Measurements from ENCODE around the gene FBLIM1. TPM values are rescaled to one million over a fixed set of nuclear protein-coding genes. Genes with fewer than 3 reads are reported as not detected.
A peak's percentile ranks its signal among the peaks of the same experiment; 100 is the strongest.
"Not testable (repeated sequence)": the region's sequence is repeated elsewhere in the genome, so short reads cannot be mapped to it uniquely, and the experiment has no call there.

FBLIM1 gene
- total RNA-seq, 2 donors from 2014 or later, result not detected

DNA sequence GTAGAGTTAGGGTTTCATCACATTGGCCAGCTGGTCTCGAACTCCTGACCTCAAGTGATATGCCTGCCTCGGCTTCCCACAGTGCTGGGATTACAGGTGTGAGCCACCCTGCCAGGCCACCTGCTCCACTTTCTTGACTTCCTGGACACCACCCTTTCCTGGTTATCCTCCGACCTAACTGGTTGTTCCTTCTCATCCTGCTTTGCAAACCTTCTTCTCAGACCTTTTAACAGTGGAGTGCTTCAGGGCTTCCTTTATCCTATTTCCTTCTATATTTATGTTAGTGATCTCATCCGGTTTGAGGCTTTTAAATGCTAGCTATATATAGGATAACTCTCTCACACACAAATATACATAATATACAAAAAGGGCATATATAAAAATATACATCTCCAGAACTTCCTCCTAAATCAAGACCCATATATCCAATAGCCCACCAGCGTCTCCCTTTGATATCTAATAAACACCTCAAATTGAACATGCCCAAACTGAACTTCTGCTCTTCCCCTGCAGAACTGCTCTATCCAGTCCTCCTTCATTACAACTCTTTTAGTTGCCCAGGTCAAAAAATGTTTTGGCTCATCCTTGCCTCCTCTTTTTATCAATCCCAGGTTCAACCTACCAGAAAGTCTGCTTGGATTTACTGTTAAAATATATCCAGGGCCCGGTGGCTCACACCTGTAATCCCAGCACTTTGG lies 68.4 kb downstream of the FBLIM1 start:
- ATAC-seq (replicated peaks), result no peak
- Mint-ChIP-seq H3K4me1 (peaks cover 11% of the 10 kb centered on the region), H3K9me3 (no peaks in the 10 kb centered on the region), H3K27ac (no peak overlapping the region), H3K36me3 (ENCODE audit: low read depth) (no peaks in the 10 kb centered on the region), H3K4me3 (no peak overlapping the region), H3K27me3 (no peaks in the 10 kb centered on the region)

DNA sequence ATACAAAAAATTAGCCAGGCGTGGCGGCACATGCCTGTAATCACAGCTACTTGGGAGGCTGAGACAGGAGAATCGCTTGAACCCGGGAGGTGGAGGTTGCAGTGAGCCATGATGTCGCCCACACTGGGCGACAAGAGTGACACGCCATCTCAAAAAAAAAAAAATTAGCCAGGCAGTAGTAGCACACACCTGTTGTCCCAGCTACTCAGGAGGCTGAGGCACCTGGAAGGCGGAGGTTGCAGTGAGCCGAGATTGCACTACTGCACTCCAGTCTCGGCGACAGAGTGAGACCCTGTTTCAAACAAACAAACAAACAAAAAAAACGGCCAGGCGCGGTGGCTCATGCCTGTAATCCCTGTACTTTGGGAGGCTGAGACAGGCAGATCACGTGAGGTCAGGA lies 69.0 kb downstream of the FBLIM1 start:
- H3K36me3 Mint-ChIP-seq (ENCODE audit: low read depth); H3K27me3 Mint-ChIP-seq; H3K4me3 Mint-ChIP-seq; H3K9me3 Mint-ChIP-seq; H3K27ac Mint-ChIP-seq; ATAC-seq (replicated peaks): not testable (repeated sequence)
- H3K4me1 Mint-ChIP-seq, result peaks cover 11% of the 10 kb centered on the region

GRCh38 chr1:15828931-15829330 lies 70.3 kb downstream of the FBLIM1 start:
- H3K4me3 Mint-ChIP-seq; H3K27me3 Mint-ChIP-seq; H3K27ac Mint-ChIP-seq; H3K36me3 Mint-ChIP-seq (ENCODE audit: low read depth); ATAC-seq (replicated peaks); H3K9me3 Mint-ChIP-seq: not testable (repeated sequence)
- peaks cover 11% of the 10 kb centered on the region for H3K4me1 Mint-ChIP-seq

GRCh38 chr1:15830258-15830657 lies 71.7 kb downstream of the FBLIM1 start:
- Mint-ChIP-seq H3K4me1 (peaks cover 11% of the 10 kb centered on the region), H3K36me3 (ENCODE audit: low read depth) (peaks cover 10% of the 10 kb centered on the region), H3K27me3 (no peaks in the 10 kb centered on the region), H3K4me3 (no peak overlapping the region), H3K9me3 (no peaks in the 10 kb centered on the region), H3K27ac (no peak overlapping the region)
- ATAC-seq (replicated peaks), result no peak

GRCh38 chr1:15833069-15833679 lies 74.6 kb downstream of the FBLIM1 start:
- peak; percentile 18 for ATAC-seq (replicated peaks)
- Mint-ChIP-seq H3K9me3 (no peaks in the 10 kb centered on the region), H3K36me3 (ENCODE audit: low read depth) (peaks cover 18% of the 10 kb centered on the region), H3K4me1 (peaks cover 6% of the 10 kb centered on the region), H3K4me3 (peak overlapping the region; percentile 96), H3K27ac (peak overlapping the region; percentile 97), H3K27me3 (no peaks in the 10 kb centered on the region)

DNA sequence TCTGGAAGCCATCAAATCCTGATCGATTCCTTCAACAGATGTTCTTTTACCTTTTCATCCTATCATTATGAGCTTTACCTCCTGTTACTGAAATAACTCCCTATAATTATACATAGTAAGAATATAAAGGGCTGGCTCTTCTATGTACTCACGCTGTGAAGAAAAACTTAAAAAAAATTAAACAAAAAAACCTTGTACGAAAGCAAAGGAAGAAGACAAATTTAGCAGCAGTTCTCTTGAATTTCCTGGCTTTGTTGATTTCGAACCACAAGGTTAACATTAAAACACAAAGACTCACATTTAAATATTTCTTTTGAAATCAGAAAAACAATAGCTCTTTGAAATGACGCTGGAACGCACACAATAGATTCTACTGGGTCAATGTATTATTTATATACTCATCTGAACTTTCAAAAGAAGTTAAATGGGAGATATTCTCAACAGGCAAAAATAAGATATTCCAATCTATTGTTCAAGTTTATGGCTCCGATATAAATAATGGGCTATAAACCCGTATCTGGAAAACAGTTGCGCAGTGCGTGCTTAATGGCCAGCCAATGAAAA lies 75.3 kb downstream of the FBLIM1 start:
- Mint-ChIP-seq H3K27me3 (no peaks in the 10 kb centered on the region), H3K4me1 (peaks cover 6% of the 10 kb centered on the region), H3K36me3 (ENCODE audit: low read depth) (peaks cover 18% of the 10 kb centered on the region), H3K27ac (peak overlapping the region; percentile 97), H3K4me3 (peak overlapping the region; percentile 96), H3K9me3 (no peaks in the 10 kb centered on the region)
- ATAC-seq (replicated peaks), result no peak

GRCh38 chr1:15834406-15835204 lies 76.0 kb downstream of the FBLIM1 start:
- H3K36me3 Mint-ChIP-seq (ENCODE audit: low read depth), result peaks cover 18% of the 10 kb centered on the region
- H3K4me3 Mint-ChIP-seq, result peak overlapping the region; percentile 96
- H3K9me3 Mint-ChIP-seq, result no peaks in the 10 kb centered on the region
- ATAC-seq (replicated peaks), result peak; percentile 65
- peak overlapping the region; percentile 97 for H3K27ac Mint-ChIP-seq
- H3K4me1 Mint-ChIP-seq, result peaks cover 6% of the 10 kb centered on the region
- H3K27me3 Mint-ChIP-seq, result no peaks in the 10 kb centered on the region

DNA sequence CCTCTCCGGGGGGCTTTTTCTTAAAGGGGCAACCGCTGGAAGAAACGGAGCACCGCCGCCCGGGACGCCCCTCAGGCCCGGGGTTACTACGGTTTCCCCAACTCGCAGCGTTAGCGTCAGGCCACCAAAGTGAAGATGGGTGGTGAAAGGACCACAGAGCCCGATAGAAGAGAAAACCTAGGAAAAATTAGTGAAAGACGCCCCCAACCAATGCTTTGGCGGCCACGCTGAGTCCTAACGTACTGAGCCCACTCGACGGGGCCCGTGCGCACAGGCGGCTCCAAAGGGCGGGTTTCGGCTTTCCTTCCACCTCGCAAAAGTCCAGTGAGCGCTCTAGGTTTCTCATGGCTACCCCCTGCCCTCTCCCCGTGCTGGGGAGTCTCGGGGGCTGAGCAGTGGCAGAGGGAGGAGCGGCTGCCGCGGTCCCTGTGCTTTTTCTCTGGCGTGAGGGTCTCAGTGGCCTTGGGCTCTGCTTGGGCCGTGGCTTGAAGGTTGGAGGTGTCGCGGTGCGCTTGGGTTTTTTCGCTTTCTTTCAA lies 76.7 kb downstream of the FBLIM1 start:
- peaks cover 18% of the 10 kb centered on the region for H3K36me3 Mint-ChIP-seq (ENCODE audit: low read depth)
- ATAC-seq (replicated peaks), result peak; percentile 11
- H3K4me1 Mint-ChIP-seq, result no peaks in the 10 kb centered on the region
- no peaks in the 10 kb centered on the region for H3K9me3 Mint-ChIP-seq
- H3K27me3 Mint-ChIP-seq, result no peaks in the 10 kb centered on the region
- H3K27ac Mint-ChIP-seq, result peak overlapping the region; percentile 97
- H3K4me3 Mint-ChIP-seq, result peak overlapping the region; percentile 96

DNA sequence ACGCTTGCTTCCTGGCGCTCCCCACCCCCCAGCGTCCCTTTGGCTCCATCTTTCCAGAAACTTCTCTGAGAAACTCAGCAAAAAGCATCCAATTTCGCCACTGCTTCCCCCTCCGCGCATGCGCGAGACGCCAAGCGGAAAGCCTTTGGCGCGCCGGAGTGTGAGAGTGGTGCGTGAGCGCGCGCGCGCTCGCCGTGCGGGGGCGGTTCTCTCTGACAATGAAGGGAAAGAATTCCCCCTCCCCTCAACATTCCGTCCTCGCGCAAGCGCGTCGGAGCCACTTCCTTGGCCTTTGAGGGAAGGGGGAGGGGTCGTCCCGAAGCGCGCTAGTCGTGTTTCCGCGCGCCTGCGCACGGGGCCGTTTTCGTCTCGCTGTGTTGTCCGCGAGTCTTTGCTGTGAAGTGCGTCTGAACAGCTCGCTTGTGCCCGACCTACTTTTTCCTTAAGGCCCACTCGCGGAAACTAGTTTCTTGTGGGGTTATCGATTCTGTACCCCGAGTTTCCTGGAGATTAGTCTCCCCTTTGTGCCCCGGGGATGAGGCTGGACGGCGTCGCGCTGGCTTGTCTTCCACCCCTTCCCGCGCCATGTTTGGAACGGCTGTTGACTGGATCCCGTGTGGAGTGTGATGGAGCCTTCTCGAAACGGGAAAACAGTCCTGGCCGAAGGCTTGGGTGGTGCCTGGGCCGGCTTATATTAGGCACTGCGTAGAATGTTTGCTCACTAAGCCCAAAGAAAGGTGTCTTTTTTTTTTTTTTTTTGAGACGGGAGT lies 77.3 kb downstream of the FBLIM1 start:
- ATAC-seq (replicated peaks), result peak; percentile 60
- peak overlapping the region; percentile 96 for H3K4me3 Mint-ChIP-seq
- H3K9me3 Mint-ChIP-seq, result no peaks in the 10 kb centered on the region
- no peaks in the 10 kb centered on the region for H3K27me3 Mint-ChIP-seq
- H3K27ac Mint-ChIP-seq, result peak overlapping the region; percentile 97
- no peaks in the 10 kb centered on the region for H3K4me1 Mint-ChIP-seq
- H3K36me3 Mint-ChIP-seq (ENCODE audit: low read depth), result peaks cover 18% of the 10 kb centered on the region

Other genes with a start within 250 kb of the FBLIM1 start
- 10 to 100 TPM; 17.1 to 17.9 TPM for gene CASP9, start 234.6 kb upstream of the FBLIM1 start, total RNA-seq
- gene DNAJC16, start 231.9 kb upstream of the FBLIM1 start, total RNA-seq, result 10 to 100 TPM in 1 of 2 donors, 1 to 10 TPM in 1; 8.6 to 10.0 TPM
- 10 to 100 TPM in 1 of 2 donors, 1 to 10 TPM in 1; 9.7 to 16.6 TPM for gene AGMAT, start 173.7 kb upstream of the FBLIM1 start, total RNA-seq
- 10 to 100 TPM; 28.3 to 39.3 TPM for gene DDI2, start 141.3 kb upstream of the FBLIM1 start, total RNA-seq
- gene PLEKHM2, start 74.5 kb upstream of the FBLIM1 start, total RNA-seq, result 10 to 100 TPM; 32.2 to 50.5 TPM
- gene SLC25A34, start 22.5 kb upstream of the FBLIM1 start, total RNA-seq, result 1 to 10 TPM in 1 of 2 donors, under 1 TPM in 1; 0.90 to 1.6 TPM
- gene TMEM82, start 16.3 kb upstream of the FBLIM1 start, total RNA-seq, result not detected
- gene UQCRHL, start 48.9 kb downstream of the FBLIM1 start, total RNA-seq, result 1 to 10 TPM; 1.8 to 2.2 TPM
- 10 to 100 TPM; 48.9 to 66.7 TPM for gene SPEN, start 88.9 kb downstream of the FBLIM1 start, total RNA-seq
- 100 to 1,000 TPM in 1 of 2 donors, 10 to 100 TPM in 1; 62.0 to 135 TPM for gene ZBTB17, start 217.3 kb downstream of the FBLIM1 start, total RNA-seq
- not detected for gene SRARP, start 245.4 kb downstream of the FBLIM1 start, total RNA-seq

Data from activated T-helper 17 cell treated with anti-CD3 and anti-CD28 coated beads, Interleukin-2, amount 50 U/mL, for 72 hours (primary cell).